Peyer's patch (tissue), 4 donors: Measurements from ENCODE around the gene STK32C.

Source experiments
- POLR2A ChIP-seq, 2 donors: fragments of 450-650 bp; IDR thresholded peaks; one replicate each; pipeline ENCODE4 v1.5.1; 2017; ENCODE audit warnings: antibody characterized with exemption in 2 of 2, mild to moderate bottlenecking in 2 of 2, moderate library complexity in 2 of 2
- TF ChIP-seq, protein P1 (sequence below), 6 experiments: fragments of 450-650 bp in 4 of 6; fragments of 200-600 bp in 2 of 6; sonication (generic) in 1 of 6; IDR thresholded peaks; one replicate each; pipeline ENCODE4 v1.5.1; 2017 to 2019; ENCODE audit warnings: antibody characterized with exemption in 6 of 6, mild to moderate bottlenecking in 3 of 6, moderate library complexity in 1 of 6

DNA sequence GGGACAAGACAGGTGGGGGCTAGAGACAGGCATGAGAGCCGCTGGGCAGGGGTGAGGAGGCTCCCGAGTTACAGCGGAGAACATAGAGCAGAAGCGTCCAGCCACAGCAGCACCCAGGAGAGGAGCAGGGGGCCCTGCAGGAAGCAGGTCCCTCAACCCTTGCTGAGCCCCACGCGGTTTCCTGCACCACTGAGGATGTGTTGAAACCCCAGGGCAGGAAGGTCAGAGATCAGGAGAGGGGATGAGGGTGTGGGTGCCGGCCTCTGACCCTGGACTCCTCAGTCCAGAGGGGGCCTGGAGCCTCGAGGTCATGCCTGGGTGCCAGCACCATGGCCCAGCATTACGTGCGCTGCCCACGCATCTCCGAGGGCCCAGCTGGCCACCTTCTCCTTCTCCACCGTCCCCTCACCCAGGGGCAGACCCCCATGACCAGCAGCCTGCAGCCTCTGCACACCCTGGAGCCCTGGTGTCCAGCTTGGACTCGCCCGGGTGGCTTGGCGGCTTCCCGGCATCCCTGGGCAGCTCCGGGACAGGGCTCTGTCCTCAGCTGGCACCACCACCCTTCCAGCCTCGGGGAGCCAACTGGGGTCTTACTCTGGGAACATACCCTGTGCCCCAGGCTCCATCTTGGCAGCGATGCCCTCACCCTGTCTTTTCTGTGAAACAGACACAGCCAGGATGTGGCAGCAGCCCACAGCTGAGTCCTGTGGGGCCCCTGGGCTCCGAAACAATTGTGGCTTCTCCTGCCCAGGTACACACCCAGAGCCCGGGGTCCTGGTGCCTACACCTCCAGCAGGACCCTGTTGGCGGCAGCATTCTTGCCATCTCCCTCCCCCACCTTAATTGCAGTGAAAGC is 52.0 kb downstream of the STK32C start:
- TF ChIP-seq, protein P1, sequence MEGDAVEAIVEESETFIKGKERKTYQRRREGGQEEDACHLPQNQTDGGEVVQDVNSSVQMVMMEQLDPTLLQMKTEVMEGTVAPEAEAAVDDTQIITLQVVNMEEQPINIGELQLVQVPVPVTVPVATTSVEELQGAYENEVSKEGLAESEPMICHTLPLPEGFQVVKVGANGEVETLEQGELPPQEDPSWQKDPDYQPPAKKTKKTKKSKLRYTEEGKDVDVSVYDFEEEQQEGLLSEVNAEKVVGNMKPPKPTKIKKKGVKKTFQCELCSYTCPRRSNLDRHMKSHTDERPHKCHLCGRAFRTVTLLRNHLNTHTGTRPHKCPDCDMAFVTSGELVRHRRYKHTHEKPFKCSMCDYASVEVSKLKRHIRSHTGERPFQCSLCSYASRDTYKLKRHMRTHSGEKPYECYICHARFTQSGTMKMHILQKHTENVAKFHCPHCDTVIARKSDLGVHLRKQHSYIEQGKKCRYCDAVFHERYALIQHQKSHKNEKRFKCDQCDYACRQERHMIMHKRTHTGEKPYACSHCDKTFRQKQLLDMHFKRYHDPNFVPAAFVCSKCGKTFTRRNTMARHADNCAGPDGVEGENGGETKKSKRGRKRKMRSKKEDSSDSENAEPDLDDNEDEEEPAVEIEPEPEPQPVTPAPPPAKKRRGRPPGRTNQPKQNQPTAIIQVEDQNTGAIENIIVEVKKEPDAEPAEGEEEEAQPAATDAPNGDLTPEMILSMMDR (IDR thresholded peaks at IDR 0.05), result no peak
- TF ChIP-seq POLR2A (IDR thresholded peaks at IDR 0.05), result no peak
